SK-N-SH treated with all-trans-retinoic acid at 6 μM for 48 hours (cell line): ENCODE data around the gene CEP78.

Experiments used
- ATAC-seq: fragments of 200-7000 bp; cut with Tn5 transposase; 3 replicates; pipeline ENCODE4 v1.9.1; 2020; ENCODE audit warnings: mild to moderate bottlenecking, moderate library complexity
- ARNTL ChIP-seq: fragments of 450-650 bp; formaldehyde crosslinking; IDR thresholded peaks from 2 replicates; pipeline ENCODE4 v1.5.0; 2020; ENCODE audit warnings: low read depth, mild to moderate bottlenecking, moderate library complexity, borderline replicate concordance
- BACH2 ChIP-seq: fragments of 250-450 bp; sonication (Bioruptor Pico); IDR thresholded peaks from 2 replicates; pipeline ENCODE4 v1.9.0; 2021; ENCODE audit warnings: mild to moderate bottlenecking, borderline replicate concordance
- CREB5 ChIP-seq: fragments of 250-450 bp; sonication (Bioruptor Pico); IDR thresholded peaks from 2 replicates; pipeline ENCODE4 v1.5.1; 2020; ENCODE audit warnings: low read depth, mild to moderate bottlenecking, moderate library complexity
- CSDC2 ChIP-seq: fragments of 250-450 bp; sonication (Bioruptor Pico); IDR thresholded peaks from 2 replicates; pipeline ENCODE4 v1.5.0; 2020; ENCODE audit warnings: mild to moderate bottlenecking, moderate library complexity
- CSRNP3 ChIP-seq: fragments of 250-450 bp; sonication (Bioruptor Pico); IDR thresholded peaks from 2 replicates; pipeline ENCODE4 v1.5.1; 2021; ENCODE audit warnings: mild to moderate bottlenecking, moderate library complexity
- ESRRG ChIP-seq: fragments of 250-450 bp; sonication (Bioruptor Pico); IDR thresholded peaks from 2 replicates; pipeline ENCODE4 v1.6.1; 2021; ENCODE audit warnings: mild to moderate bottlenecking
- GLIS3 ChIP-seq: fragments of 250-450 bp; sonication (Bioruptor Pico); IDR thresholded peaks from 2 replicates; pipeline ENCODE4 v1.5.0; 2020; ENCODE audit warnings: mild to moderate bottlenecking, moderate library complexity
- OSR1 ChIP-seq: fragments of 250-450 bp; sonication (Bioruptor Pico); IDR thresholded peaks from 2 replicates; pipeline ENCODE4 v1.8.0; 2022; ENCODE audit warnings: moderate library complexity, mild to moderate bottlenecking, inconsistent platforms
- PATZ1 ChIP-seq: fragments of 250-450 bp; sonication (Bioruptor Pico); IDR thresholded peaks from 2 replicates; pipeline ENCODE4 v1.8.0; 2020; ENCODE audit warnings: mild to moderate bottlenecking, moderate library complexity, borderline replicate concordance
- POU6F1 ChIP-seq: fragments of 250-450 bp; sonication (Bioruptor Pico); IDR thresholded peaks from 2 replicates; pipeline ENCODE4 v1.8.0; 2021; ENCODE audit warnings: low read depth, mild to moderate bottlenecking, moderate library complexity, borderline replicate concordance
- PPARA ChIP-seq: fragments of 250-450 bp; sonication (Bioruptor Pico); IDR thresholded peaks from 2 replicates; pipeline ENCODE4 v1.5.0; 2020; ENCODE audit warnings: mild to moderate bottlenecking, borderline replicate concordance
- RARB ChIP-seq: fragments of 250-450 bp; sonication (Bioruptor Pico); IDR thresholded peaks from 2 replicates; pipeline ENCODE4 v1.8.0; 2021; ENCODE audit warnings: mild to moderate bottlenecking, moderate library complexity
- SNAI2 ChIP-seq: fragments of 250-450 bp; sonication (Bioruptor Pico); IDR thresholded peaks from 2 replicates; pipeline ENCODE4 v1.5.0; 2020; ENCODE audit warnings: mild to moderate bottlenecking, moderate library complexity
- TCF4 ChIP-seq: fragments of 250-450 bp; sonication (Bioruptor Pico); IDR thresholded peaks from 2 replicates; pipeline ENCODE4 v1.8.0; 2021; ENCODE audit warnings: mild to moderate bottlenecking, moderate library complexity, borderline replicate concordance
- TOX ChIP-seq: fragments of 250-450 bp; sonication (Bioruptor Pico); IDR thresholded peaks from 2 replicates; pipeline ENCODE4 v1.8.0; 2021; ENCODE audit warnings: mild to moderate bottlenecking, moderate library complexity, borderline replicate concordance
- TSHZ2 ChIP-seq: fragments of 250-450 bp; sonication (Bioruptor Pico); IDR thresholded peaks from 2 replicates; pipeline ENCODE4 v1.5.0; 2020; ENCODE audit warnings: mild to moderate bottlenecking, moderate library complexity
- ZC3H10 ChIP-seq: fragments of 250-450 bp; sonication (Bioruptor Pico); IDR thresholded peaks from 2 replicates; pipeline ENCODE4 v1.5.1; 2021; ENCODE audit warnings: mild to moderate bottlenecking, moderate library complexity
- ZFP3 ChIP-seq: fragments of 250-450 bp; sonication (Bioruptor Pico); IDR thresholded peaks from 2 replicates; pipeline ENCODE4 v1.5.0; 2020; ENCODE audit warnings: mild to moderate bottlenecking, moderate library complexity
- ZFP30 ChIP-seq: fragments of 450-650 bp; formaldehyde crosslinking; IDR thresholded peaks from 2 replicates; pipeline ENCODE4 v1.5.0; 2022; ENCODE audit warnings: mild to moderate bottlenecking, moderate library complexity
- ZNF565 ChIP-seq: fragments of 450-650 bp; formaldehyde crosslinking; conservative IDR thresholded peaks from 2 replicates; pipeline ENCODE4 v1.5.0; 2020; ENCODE audit warnings: low read depth, mild to moderate bottlenecking, moderate library complexity
- ZNF70 ChIP-seq: fragments of 450-650 bp; formaldehyde crosslinking; IDR thresholded peaks from 2 replicates; pipeline ENCODE4 v1.5.0; 2020; ENCODE audit warnings: mild to moderate bottlenecking, moderate library complexity
- ZNF8 ChIP-seq: fragments of 450-650 bp; formaldehyde crosslinking; IDR thresholded peaks from 2 replicates; pipeline ENCODE4 v1.5.0; 2020; ENCODE audit warnings: mild to moderate bottlenecking, moderate library complexity

The CEP78 gene

GRCh38 chr9:78242041-78242440, 6.2 kb downstream of the CEP78 start:
- no peak for ATAC-seq
- no peak for TF ChIP-seq CSRNP3 (CRISPR knock-in tag)
- no peak for TF ChIP-seq ZNF8
- no peak for TF ChIP-seq ZC3H10
- TF ChIP-seq ZFP30 (CRISPR knock-in tag): no peak
- TF ChIP-seq GLIS3 (CRISPR knock-in tag): no peak
- TF ChIP-seq ZFP3 (CRISPR knock-in tag): no peak
- TF ChIP-seq SNAI2 (CRISPR knock-in tag): no peak

GRCh38 chr9:78243130-78243529, 7.3 kb downstream of the CEP78 start:
- TF ChIP-seq PATZ1 (no peak), ZFP30 (CRISPR knock-in tag) (no peak), TOX (CRISPR knock-in tag) (no peak), CSDC2 (CRISPR knock-in tag) (no peak), ZC3H10 (no peak), OSR1 (CRISPR knock-in tag) (no peak), RARB (no peak), PPARA (no peak), SNAI2 (CRISPR knock-in tag) (no peak), ZNF70 (CRISPR knock-in tag) (no peak), ESRRG (CRISPR knock-in tag) (no peak), POU6F1 (CRISPR knock-in tag) (no peak), CREB5 (CRISPR knock-in tag) (no peak), ZNF8 (no peak), ZNF565 (CRISPR knock-in tag) (no peak), GLIS3 (CRISPR knock-in tag) (no peak), TSHZ2 (CRISPR knock-in tag) (no peak)
- no peak for ATAC-seq

GRCh38 chr9:78245401-78245800, 9.5 kb downstream of the CEP78 start:
- ATAC-seq: no peak
- TF ChIP-seq TCF4 (CRISPR knock-in tag) (no peak), TSHZ2 (CRISPR knock-in tag) (no peak), CSRNP3 (CRISPR knock-in tag) (no peak), ZNF70 (CRISPR knock-in tag) (no peak), BACH2 (CRISPR knock-in tag) (no peak), RARB (no peak), TOX (CRISPR knock-in tag) (no peak), ZFP3 (CRISPR knock-in tag) (no peak), ZNF565 (CRISPR knock-in tag) (no peak), SNAI2 (CRISPR knock-in tag) (no peak), ZC3H10 (no peak), ESRRG (CRISPR knock-in tag) (no peak), ARNTL (CRISPR knock-in tag) (no peak), OSR1 (CRISPR knock-in tag) (no peak)
